NCI-H2171 treated with DMSO at 0.1 percent for 48 hours (cell line): Measurements from ENCODE around the gene TBC1D24.
A peak's percentile ranks its signal among the peaks of the same experiment; 100 is the strongest.

Source experiments
- DNase-seq: peaks from one replicate; lab custom pipeline; 2025; lab: John Stamatoyannopoulos, UW

Gene TBC1D24

GRCh38 chr16:2499454-2499853 lies 24.5 kb downstream of the TBC1D24 start:
- DNase-seq = no peak

- no peak for DNase-seq
Observed at GRCh38 chr16:2499890-2500429, 25.0 kb downstream of the TBC1D24 start.

GRCh38 chr16:2500430-2500917 lies 25.5 kb downstream of the TBC1D24 start:
- no peak for DNase-seq

GRCh38 chr16:2500918-2501750 lies 26.2 kb downstream of the TBC1D24 start:
- DNase-seq = peak; percentile 83

- DNase-seq = no peak
Observed at GRCh38 chr16:2501946-2502895, 27.3 kb downstream of the TBC1D24 start.

GRCh38 chr16:2505695-2506094 lies 30.8 kb downstream of the TBC1D24 start:
- DNase-seq = no peak

GRCh38 chr16:2507052-2507659 lies 32.2 kb downstream of the TBC1D24 start:
- no peak for DNase-seq

GRCh38 chr16:2507665-2508064 lies 32.7 kb downstream of the TBC1D24 start:
- DNase-seq = no peak

- DNase-seq = no peak
Observed at GRCh38 chr16:2508722-2509400, 33.9 kb downstream of the TBC1D24 start.

- no peak for DNase-seq
Observed at GRCh38 chr16:2511128-2511800, 36.3 kb downstream of the TBC1D24 start.

GRCh38 chr16:2511996-2512734 lies 37.2 kb downstream of the TBC1D24 start:
- DNase-seq = no peak

GRCh38 chr16:2512735-2513404 lies 37.9 kb downstream of the TBC1D24 start:
- DNase-seq = peak; percentile 36

- DNase-seq = peak; percentile 88
Observed at GRCh38 chr16:2513405-2514332, 38.7 kb downstream of the TBC1D24 start, which contains the start of gene ATP6V0C. Gene ATP6V0C, plus strand, starts transcription at chr16:2513952. Its CDS starts 152 bp downstream, at chr16:2514104.

- no peak for DNase-seq
Observed at GRCh38 chr16:2514333-2515179, 39.6 kb downstream of the TBC1D24 start.

GRCh38 chr16:2515180-2515851 lies 40.4 kb downstream of the TBC1D24 start:
- DNase-seq = no peak

GRCh38 chr16:2516391-2517240 lies 41.7 kb downstream of the TBC1D24 start:
- no peak for DNase-seq
